H9 (cell line): ENCODE results near the gene CACNA1D. TPM values are rescaled to one million over a fixed set of nuclear protein-coding genes. Genes with fewer than 3 reads are reported as not detected.

Experiments
- DNase-seq: peaks from one replicate; pipeline ENCODE4 v3.0.0-alpha.2; 2017
- H2AFZ ChIP-seq: one replicate; pipeline ENCODE4 v1.6.1; 2013; ENCODE audit warnings: mild to moderate bottlenecking, low read length, control low read depth, moderate library complexity
- H2AK5ac ChIP-seq: 2 replicates; pipeline ENCODE4 v1.6.1; 2013; ENCODE audit warnings: low read length, control low read depth, mixed read lengths; ENCODE audit not compliant: insufficient read length
- H2BK120ac ChIP-seq: one replicate; pipeline ENCODE4 v1.6.1; 2013; ENCODE audit warnings: low read depth, mild to moderate bottlenecking, low read length, control low read depth, inconsistent platforms; ENCODE audit not compliant: poor library complexity, severe bottlenecking
- H2BK12ac ChIP-seq: 2 replicates; pipeline ENCODE4 v1.6.1; 2013; ENCODE audit warnings: low read length, control low read depth, mixed read lengths, low read depth; ENCODE audit not compliant: insufficient read length
- H2BK15ac ChIP-seq: 2 replicates; pipeline ENCODE4 v1.6.1; 2013; ENCODE audit warnings: low read depth, low read length, control low read depth
- H2BK20ac ChIP-seq: one replicate; pipeline ENCODE4 v1.6.1; 2013; ENCODE audit warnings: low read depth, mild to moderate bottlenecking, low read length, control low read depth, inconsistent platforms; ENCODE audit not compliant: poor library complexity, severe bottlenecking
- H2BK5ac ChIP-seq: 2 replicates; pipeline ENCODE4 v1.6.1; 2013; ENCODE audit warnings: low read length, control low read depth, mixed read lengths; ENCODE audit not compliant: insufficient read length
- H3K14ac ChIP-seq: 2 replicates; pipeline ENCODE4 v1.6.1; 2013; ENCODE audit warnings: low read length, control low read depth; ENCODE audit not compliant: insufficient read depth
- H3K18ac ChIP-seq: 2 replicates; pipeline ENCODE4 v1.6.1; 2013; ENCODE audit warnings: low read depth, mild to moderate bottlenecking, mixed read lengths, low read length, control low read depth; ENCODE audit not compliant: insufficient read length
- H3K23ac ChIP-seq: 2 replicates; pipeline ENCODE4 v1.6.1; 2013; ENCODE audit warnings: low read length, control low read depth, mixed read lengths, low read depth; ENCODE audit not compliant: insufficient read length
- H3K23me2 ChIP-seq: 2 replicates; pipeline ENCODE4 v1.6.1; 2013; ENCODE audit warnings: low read depth, mild to moderate bottlenecking, mixed read lengths, low read length, control low read depth; ENCODE audit not compliant: insufficient read length, poor library complexity, severe bottlenecking
- H3K27ac ChIP-seq: 2 replicates; pipeline ENCODE4 v1.5.1; 2013; ENCODE audit warnings: low read length, control low read depth, mixed read lengths, low read depth; ENCODE audit not compliant: insufficient read length
- H3K27me3 ChIP-seq: 2 replicates; pipeline ENCODE4 v1.6.1; 2013; ENCODE audit warnings: low read length, control low read depth, inconsistent platforms; ENCODE audit not compliant: insufficient read depth
- H3K4ac ChIP-seq: 2 replicates; pipeline ENCODE4 v1.6.1; 2013; ENCODE audit warnings: low read depth, mild to moderate bottlenecking, control low read depth, inconsistent platforms, low read length, moderate library complexity
- H3K4me1 ChIP-seq: 2 replicates; pipeline ENCODE4 v1.6.1; 2013; ENCODE audit warnings: low read length, control low read depth, inconsistent platforms; ENCODE audit not compliant: insufficient read depth
- H3K4me2 ChIP-seq: 2 replicates; pipeline ENCODE4 v1.6.1; 2013; ENCODE audit warnings: low read length, control low read depth, mixed read lengths; ENCODE audit not compliant: insufficient read length, insufficient read depth
- H3K56ac ChIP-seq: 2 replicates; pipeline ENCODE4 v1.6.1; 2013; ENCODE audit warnings: low read depth, mild to moderate bottlenecking, mixed read lengths, low read length, control low read depth; ENCODE audit not compliant: insufficient read length
- H3K79me1 ChIP-seq: 2 replicates; pipeline ENCODE4 v1.6.1; 2013; ENCODE audit warnings: low read depth, mild to moderate bottlenecking, moderate library complexity, low read length, control low read depth, inconsistent platforms; ENCODE audit not compliant: insufficient read depth, poor library complexity, severe bottlenecking
- H3K79me2 ChIP-seq: 2 replicates; pipeline ENCODE4 v1.6.1; 2013; ENCODE audit warnings: low read length, control low read depth, inconsistent platforms; ENCODE audit not compliant: insufficient read depth
- H3K9ac ChIP-seq: 2 replicates; pipeline ENCODE4 v1.6.1; 2013; ENCODE audit warnings: low read length, control low read depth, mixed read lengths; ENCODE audit not compliant: insufficient read length; ENCODE audit errors: extremely low read depth
- H3K9me3 ChIP-seq: one replicate; pipeline ENCODE4 v1.6.1; 2013; ENCODE audit warnings: low read depth, low read length, inconsistent platforms; ENCODE audit not compliant: control insufficient read depth
- H3T11ph ChIP-seq: one replicate; pipeline ENCODE4 v1.6.1; 2013; ENCODE audit warnings: mild to moderate bottlenecking, low read length, control low read depth, inconsistent platforms
- H4K20me1 ChIP-seq: one replicate; pipeline ENCODE4 v1.6.1; 2013; ENCODE audit not compliant: control insufficient read depth, insufficient read length, insufficient read depth
- H4K5ac ChIP-seq: 2 replicates; pipeline ENCODE4 v1.6.1; 2013; ENCODE audit warnings: low read depth, mild to moderate bottlenecking, mixed read lengths, low read length, control low read depth; ENCODE audit not compliant: insufficient read length
- H4K8ac ChIP-seq: replicated peaks from 2 replicates; pipeline ENCODE4 v1.6.1; 2013; ENCODE audit warnings: low read length, control low read depth, mixed read lengths, low read depth; ENCODE audit not compliant: insufficient read length
- H4K91ac ChIP-seq: 2 replicates; pipeline ENCODE4 v1.6.1; 2013; ENCODE audit warnings: low read depth, mild to moderate bottlenecking, moderate library complexity, mixed read lengths, low read length, control low read depth; ENCODE audit not compliant: insufficient read length
- H3K27ac Mint-ChIP-seq, 3 experiments: 2 replicates in 2 of 3; 3 replicates in 1 of 3; pipeline ENCODE4 v1.8.0; 2020 to 2021; ENCODE audit warnings: mixed read lengths in 3 of 3, mild to moderate bottlenecking in 1 of 3, moderate library complexity in 1 of 3
- H3K27me3 Mint-ChIP-seq: 2 replicates; pipeline ENCODE4 v1.8.0; 2021; ENCODE audit warnings: low read depth, mild to moderate bottlenecking, moderate library complexity, mixed read lengths
- H3K36me3 Mint-ChIP-seq, 3 experiments: 2 replicates in 2 of 3; 3 replicates in 1 of 3; pipeline ENCODE4 v1.8.0; 2020 to 2021; ENCODE audit warnings: low read depth in 3 of 3, mixed read lengths in 3 of 3; ENCODE audit not compliant: insufficient read depth in 1 of 3
- H3K4me1 Mint-ChIP-seq, 2 experiments: 2 replicates each; pipeline ENCODE4 v1.8.0; 2020; ENCODE audit warnings: mixed read lengths in 2 of 2
- H3K4me3 Mint-ChIP-seq, 2 experiments: 2 replicates in 1 of 2; 3 replicates in 1 of 2; pipeline ENCODE4 v1.8.0; 2020 to 2021; ENCODE audit warnings: mild to moderate bottlenecking in 2 of 2, mixed read lengths in 2 of 2, moderate library complexity in 1 of 2
- H3K9me3 Mint-ChIP-seq, 2 experiments: 2 replicates in 1 of 2; 3 replicates in 1 of 2; pipeline ENCODE4 v1.8.0; 2020; ENCODE audit warnings: mild to moderate bottlenecking in 2 of 2, mixed read lengths in 2 of 2, moderate library complexity in 1 of 2
- WGBS: extraction: QIAGEN DNeasy Blood & Tissue Kit; methylation state at CpG from one replicate; pipeline ENCODE4 v1.1.7; 2013; ENCODE audit warnings: missing lambda C conversion rate, low lambda C conversion rate, mixed read lengths; ENCODE audit not compliant: insufficient read length; ENCODE audit errors: extremely low coverage; 5-methylcytosine and 5-hydroxymethylcytosine counted together
- total RNA-seq: library from RNA; stranded (reverse); gene quantifications from 2 replicates; pipeline ENCODE4 v1.2.1, GENCODE V29; 2021
- TF ChIP-seq, protein P1 (sequence below): fragments of 200-600 bp; sonication (generic); conservative IDR thresholded peaks from 3 replicates; pipeline ENCODE4 v1.8.0; 2021; ENCODE audit warnings: antibody characterized with exemption, mild to moderate bottlenecking

CACNA1D gene
- total RNA-seq, 1 experiment from 2014 or later: 3.5 TPM

- Histone ChIP-seq H3K56ac (no peak overlapping the region), H3K27ac (no peak overlapping the region), H3K23me2 (no peaks in the 10 kb centered on the region), H3K14ac (no peak overlapping the region), H4K5ac (no peak overlapping the region), H2BK12ac (no peak overlapping the region), H2BK5ac (no peak overlapping the region), H3K79me2 (no peaks in the 10 kb centered on the region), H2AK5ac (no peak overlapping the region), H2BK20ac (no peak overlapping the region), H3K27me3 (no peaks in the 10 kb centered on the region), H3K9me3 (no peaks in the 10 kb centered on the region), H3K4ac (no peak overlapping the region), H3K4me2 (no peak overlapping the region), H3K9ac (no peak overlapping the region), H2AFZ (no peak overlapping the region), H2BK15ac (no peak overlapping the region), H4K8ac (no peak overlapping the region), H3K79me1 (no peaks in the 10 kb centered on the region), H4K20me1 (no peaks in the 10 kb centered on the region), H4K91ac (no peak overlapping the region), H3K18ac (no peak overlapping the region), H3T11ph (no peak overlapping the region), H3K4me1 (no peaks in the 10 kb centered on the region), H3K23ac (no peak overlapping the region), H2BK120ac (no peak overlapping the region)
- Mint-ChIP-seq H3K4me3 (no peak overlapping the region), H3K9me3 (no peaks in the 10 kb centered on the region), H3K27ac (peak overlapping the region in 1 of 3 experiments; percentile 88; a peak in 2 of 7 replicates), H3K27me3 (peaks cover 1% of the 10 kb centered on the region; the same call in 1 of the 2 replicates), H3K4me1 (peaks cover 16 to 18% of the 10 kb centered on the region in 2 experiments), H3K36me3 (no peaks in the 10 kb centered on the region)
- TF ChIP-seq, protein P1, sequence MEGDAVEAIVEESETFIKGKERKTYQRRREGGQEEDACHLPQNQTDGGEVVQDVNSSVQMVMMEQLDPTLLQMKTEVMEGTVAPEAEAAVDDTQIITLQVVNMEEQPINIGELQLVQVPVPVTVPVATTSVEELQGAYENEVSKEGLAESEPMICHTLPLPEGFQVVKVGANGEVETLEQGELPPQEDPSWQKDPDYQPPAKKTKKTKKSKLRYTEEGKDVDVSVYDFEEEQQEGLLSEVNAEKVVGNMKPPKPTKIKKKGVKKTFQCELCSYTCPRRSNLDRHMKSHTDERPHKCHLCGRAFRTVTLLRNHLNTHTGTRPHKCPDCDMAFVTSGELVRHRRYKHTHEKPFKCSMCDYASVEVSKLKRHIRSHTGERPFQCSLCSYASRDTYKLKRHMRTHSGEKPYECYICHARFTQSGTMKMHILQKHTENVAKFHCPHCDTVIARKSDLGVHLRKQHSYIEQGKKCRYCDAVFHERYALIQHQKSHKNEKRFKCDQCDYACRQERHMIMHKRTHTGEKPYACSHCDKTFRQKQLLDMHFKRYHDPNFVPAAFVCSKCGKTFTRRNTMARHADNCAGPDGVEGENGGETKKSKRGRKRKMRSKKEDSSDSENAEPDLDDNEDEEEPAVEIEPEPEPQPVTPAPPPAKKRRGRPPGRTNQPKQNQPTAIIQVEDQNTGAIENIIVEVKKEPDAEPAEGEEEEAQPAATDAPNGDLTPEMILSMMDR: 0 out of 3 replicates have a peak, but pooled peaks have one; percentile 19
- no peak for DNase-seq
- WGBS: no CpG with 5 or more reads among the region's 14 CpGs
These were observed 209.4 kb downstream of the CACNA1D start for GRCh38 chr3:53703630-53704362.
